ENCODE data around the gene GABBR2. TPM values are rescaled to one million over a fixed set of nuclear protein-coding genes. Genes with fewer than 3 reads are reported as not detected.

Gene GABBR2
- total and polyA plus RNA-seq, 2 of the 8 experiments (the other 6 are each of a cell fraction or from before 2014, with no cell fraction given), result 0.50 to 1.2 TPM

DNA sequence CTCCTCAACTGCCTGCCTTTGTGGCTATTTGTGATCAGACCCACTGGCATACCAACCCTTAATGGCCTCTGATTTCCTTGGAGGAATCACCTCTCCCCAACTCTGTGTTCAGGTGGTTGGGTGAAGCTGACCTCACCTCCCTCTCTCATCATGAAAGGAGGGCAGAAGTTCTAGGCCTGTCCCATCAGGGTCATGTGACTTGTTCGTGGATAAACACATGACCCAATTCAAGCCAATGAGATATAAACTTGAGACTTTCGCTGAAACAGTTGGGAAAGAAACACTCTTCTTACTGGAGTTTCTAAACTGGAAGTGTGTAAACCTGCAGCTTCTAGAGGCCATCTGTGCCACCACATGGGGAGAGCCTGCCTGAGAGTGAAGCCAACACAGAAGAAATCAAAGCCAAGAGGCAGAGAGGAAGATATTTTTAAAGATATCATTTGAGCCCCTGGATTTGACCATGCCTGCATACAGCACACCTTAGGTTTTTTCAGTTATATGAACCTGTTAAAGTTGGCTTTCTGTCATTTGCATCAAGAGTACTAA, 5.8 kb downstream of the GABBR2 start (continued):
- TF ChIP-seq, protein P1, sequence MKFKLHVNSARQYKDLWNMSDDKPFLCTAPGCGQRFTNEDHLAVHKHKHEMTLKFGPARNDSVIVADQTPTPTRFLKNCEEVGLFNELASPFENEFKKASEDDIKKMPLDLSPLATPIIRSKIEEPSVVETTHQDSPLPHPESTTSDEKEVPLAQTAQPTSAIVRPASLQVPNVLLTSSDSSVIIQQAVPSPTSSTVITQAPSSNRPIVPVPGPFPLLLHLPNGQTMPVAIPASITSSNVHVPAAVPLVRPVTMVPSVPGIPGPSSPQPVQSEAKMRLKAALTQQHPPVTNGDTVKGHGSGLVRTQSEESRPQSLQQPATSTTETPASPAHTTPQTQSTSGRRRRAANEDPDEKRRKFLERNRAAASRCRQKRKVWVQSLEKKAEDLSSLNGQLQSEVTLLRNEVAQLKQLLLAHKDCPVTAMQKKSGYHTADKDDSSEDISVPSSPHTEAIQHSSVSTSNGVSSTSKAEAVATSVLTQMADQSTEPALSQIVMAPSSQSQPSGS (IDR thresholded peaks at IDR 0.05; ENCODE audit: low read length), result no peak
- no peak for TF ChIP-seq CHD7 (IDR thresholded peaks at IDR 0.05; ENCODE audit: insufficient replicate concordance, low read length)
- TF ChIP-seq GABPA (IDR thresholded peaks at IDR 0.05; ENCODE audit: borderline replicate concordance, insufficient read depth, low read length), result no peak
- TF ChIP-seq, protein P2, sequence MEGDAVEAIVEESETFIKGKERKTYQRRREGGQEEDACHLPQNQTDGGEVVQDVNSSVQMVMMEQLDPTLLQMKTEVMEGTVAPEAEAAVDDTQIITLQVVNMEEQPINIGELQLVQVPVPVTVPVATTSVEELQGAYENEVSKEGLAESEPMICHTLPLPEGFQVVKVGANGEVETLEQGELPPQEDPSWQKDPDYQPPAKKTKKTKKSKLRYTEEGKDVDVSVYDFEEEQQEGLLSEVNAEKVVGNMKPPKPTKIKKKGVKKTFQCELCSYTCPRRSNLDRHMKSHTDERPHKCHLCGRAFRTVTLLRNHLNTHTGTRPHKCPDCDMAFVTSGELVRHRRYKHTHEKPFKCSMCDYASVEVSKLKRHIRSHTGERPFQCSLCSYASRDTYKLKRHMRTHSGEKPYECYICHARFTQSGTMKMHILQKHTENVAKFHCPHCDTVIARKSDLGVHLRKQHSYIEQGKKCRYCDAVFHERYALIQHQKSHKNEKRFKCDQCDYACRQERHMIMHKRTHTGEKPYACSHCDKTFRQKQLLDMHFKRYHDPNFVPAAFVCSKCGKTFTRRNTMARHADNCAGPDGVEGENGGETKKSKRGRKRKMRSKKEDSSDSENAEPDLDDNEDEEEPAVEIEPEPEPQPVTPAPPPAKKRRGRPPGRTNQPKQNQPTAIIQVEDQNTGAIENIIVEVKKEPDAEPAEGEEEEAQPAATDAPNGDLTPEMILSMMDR (IDR thresholded peaks at IDR 0.05; ENCODE audit: control extremely low read depth in 1 of 3, insufficient read depth in 1 of 3, low read depth in 1 of 3, low read length in 3 of 3), result no peak

Measured in H1 (cell line).